Measurements from ENCODE around the gene MYCN.

- TF ChIP-seq CTCF (IDR thresholded peaks at IDR 0.05) = no peak
- no peak for TF ChIP-seq ATF2 (CRISPR knock-in tag; IDR thresholded peaks at IDR 0.05; ENCODE audit: borderline replicate concordance, low read depth)
- no peak for TF ChIP-seq SP1 (CRISPR knock-in tag; conservative IDR thresholded peaks at IDR 0.05)
- no peak for TF ChIP-seq TEAD4 (CRISPR knock-in tag; IDR thresholded peaks at IDR 0.05)
- TF ChIP-seq MXD4 (CRISPR knock-in tag; IDR thresholded peaks at IDR 0.05; ENCODE audit: borderline replicate concordance) = no peak
- no peak for TF ChIP-seq NFYB (CRISPR knock-in tag; conservative IDR thresholded peaks at IDR 0.05; ENCODE audit: low read depth)
- TF ChIP-seq NFE2L1 (CRISPR knock-in tag; IDR thresholded peaks at IDR 0.05) = no peak
- TF ChIP-seq ATF3 (CRISPR knock-in tag; conservative IDR thresholded peaks at IDR 0.05) = no peak
Measured at GRCh38 chr2:15908371-15908770, 32.0 kb upstream of the MYCN start.

Measured in WTC11 (cell line).